NCI-H2196 (cell line): ENCODE measurements around the gene LPIN3.

Experiments
- DNase-seq: peaks from one replicate; lab custom pipeline; 2025; ENCODE audit not compliant: unreplicated experiment; lab: John Stamatoyannopoulos, UW

The LPIN3 gene

DNA sequence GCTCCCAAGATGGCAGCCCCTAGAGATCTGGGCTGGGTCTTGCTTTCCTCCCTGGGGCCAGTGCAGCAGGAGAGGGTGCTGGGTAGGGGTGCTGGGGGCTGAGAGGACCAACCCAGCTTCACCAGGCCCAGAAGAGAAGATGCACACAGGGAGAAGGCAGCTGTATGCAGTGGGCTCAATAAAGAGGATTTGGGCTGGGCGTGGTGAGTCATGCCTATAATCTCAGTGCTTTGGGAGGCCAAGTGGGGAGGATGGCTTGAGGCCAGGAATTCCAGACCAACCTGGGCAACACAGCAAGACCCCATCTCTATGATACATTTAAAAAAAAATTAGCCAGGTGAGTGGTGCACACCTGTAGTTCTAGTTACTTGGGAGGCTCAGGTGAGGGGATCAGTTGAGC is 51.7 kb downstream of the LPIN3 start:
- no peak for DNase-seq

DNA sequence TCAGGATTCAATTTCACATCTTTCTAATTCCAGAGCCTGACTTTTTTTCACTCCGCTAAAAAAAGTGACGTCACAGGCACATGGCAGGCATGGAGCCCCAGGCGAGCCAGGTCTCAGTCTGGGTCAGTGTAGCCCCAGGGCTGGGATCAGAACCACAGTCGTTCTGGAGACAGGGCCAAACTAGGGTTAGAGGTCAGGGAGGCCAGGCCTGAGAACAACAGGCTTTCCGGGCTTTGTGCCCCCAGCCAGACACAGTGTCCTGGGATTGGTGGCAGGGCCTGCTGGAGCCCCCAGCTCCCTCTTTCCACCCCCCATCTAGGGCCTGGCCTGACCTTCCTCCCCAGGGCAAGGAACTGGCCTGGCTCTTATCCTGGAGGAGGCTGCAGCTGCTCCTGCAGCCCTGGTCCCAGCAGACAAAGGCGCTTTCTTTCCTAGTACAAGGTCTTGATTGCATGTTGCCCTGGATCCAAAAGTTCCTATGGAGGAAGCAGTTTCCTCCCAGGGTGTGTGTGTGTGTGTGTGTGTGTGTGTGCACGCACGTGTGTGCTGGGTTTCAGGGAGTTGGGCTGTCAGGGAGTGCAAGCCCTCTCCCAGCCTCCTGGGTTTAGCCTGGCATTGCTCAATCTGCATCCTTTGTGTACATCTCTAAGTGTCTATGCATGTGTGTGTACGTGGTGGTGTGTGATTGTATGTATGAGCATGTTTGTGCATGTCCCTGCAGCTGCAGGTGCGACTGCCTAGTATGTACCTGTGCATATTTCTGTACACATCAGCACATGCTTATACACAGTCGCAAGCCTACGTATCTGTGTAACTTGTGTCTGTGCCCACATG is 52.5 kb downstream of the LPIN3 start:
- no peak for DNase-seq

DNA sequence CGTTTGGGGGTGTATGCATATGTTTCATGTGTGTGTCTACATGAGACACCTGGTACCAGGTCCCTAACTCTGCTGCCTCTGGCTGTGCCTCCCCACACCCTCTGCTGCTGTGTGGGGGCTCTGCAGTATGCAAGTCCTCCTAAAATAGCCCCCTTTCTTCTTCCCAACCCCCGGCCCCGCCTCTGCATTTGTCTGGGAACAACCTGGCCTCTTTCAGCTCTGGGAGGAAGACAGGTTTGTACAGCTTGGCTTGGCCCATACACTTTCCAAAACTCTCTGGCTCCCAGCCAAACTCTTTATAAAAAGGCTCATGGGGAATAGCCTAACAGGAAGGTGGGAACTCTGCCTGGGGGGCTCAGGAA is 53.1 kb downstream of the LPIN3 start:
- no peak for DNase-seq

DNA sequence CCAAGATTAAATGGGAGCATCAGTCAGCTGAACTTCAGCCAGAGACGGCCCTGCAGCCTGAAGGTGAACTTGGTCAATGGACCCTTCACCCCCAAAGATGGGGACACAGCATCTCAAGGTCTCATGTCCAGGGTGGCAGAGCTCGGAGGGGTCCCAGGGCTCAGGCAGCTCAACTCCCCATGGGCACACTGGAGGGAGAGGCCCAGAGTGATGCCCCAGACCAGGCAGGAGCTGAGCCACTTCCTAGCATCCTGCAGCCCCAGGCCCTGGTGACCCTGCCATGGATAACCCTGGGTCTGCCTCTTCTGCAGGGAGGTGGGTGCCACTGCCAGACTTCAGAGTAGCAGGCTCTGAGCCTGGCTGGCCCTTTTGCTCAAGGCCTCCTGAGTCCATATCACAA is 53.5 kb downstream of the LPIN3 start:
- DNase-seq, result no peak

DNA sequence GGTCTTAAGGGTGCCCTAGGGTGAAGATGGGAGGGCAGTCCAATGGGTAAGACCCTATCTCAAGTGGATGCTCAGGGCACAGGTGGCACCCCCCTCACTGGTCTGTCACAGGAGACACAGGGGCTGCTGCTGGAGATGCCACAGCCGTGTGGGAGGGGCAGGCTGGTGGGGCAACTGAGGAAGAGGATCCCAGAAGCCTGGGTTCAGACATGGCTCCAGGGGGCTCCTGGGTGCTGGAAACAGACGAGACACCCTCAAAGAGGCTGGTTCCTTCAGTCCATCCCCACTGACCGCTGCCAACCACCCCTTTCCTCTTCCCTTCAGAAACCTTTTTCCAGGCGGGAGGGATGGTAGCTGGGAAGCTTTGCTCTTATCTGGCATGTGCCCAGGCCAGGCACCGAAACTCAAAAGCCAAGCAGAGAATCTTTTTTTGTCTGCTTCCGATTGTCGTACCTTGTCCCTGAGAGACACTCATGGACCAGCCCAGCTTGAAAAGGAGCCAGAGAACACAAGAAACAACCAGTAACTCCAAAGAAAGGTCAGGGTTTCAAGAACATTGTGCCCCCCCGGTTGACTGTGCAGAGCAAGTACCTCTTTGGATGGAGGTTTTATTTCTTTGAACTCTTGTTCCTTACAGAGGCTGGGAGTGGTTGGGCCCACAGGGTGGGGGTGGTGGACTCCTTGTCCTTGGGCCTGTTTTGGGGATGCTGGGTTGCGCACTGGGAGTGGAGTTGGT is 54.5 kb downstream of the LPIN3 start:
- DNase-seq, result no peak

DNA sequence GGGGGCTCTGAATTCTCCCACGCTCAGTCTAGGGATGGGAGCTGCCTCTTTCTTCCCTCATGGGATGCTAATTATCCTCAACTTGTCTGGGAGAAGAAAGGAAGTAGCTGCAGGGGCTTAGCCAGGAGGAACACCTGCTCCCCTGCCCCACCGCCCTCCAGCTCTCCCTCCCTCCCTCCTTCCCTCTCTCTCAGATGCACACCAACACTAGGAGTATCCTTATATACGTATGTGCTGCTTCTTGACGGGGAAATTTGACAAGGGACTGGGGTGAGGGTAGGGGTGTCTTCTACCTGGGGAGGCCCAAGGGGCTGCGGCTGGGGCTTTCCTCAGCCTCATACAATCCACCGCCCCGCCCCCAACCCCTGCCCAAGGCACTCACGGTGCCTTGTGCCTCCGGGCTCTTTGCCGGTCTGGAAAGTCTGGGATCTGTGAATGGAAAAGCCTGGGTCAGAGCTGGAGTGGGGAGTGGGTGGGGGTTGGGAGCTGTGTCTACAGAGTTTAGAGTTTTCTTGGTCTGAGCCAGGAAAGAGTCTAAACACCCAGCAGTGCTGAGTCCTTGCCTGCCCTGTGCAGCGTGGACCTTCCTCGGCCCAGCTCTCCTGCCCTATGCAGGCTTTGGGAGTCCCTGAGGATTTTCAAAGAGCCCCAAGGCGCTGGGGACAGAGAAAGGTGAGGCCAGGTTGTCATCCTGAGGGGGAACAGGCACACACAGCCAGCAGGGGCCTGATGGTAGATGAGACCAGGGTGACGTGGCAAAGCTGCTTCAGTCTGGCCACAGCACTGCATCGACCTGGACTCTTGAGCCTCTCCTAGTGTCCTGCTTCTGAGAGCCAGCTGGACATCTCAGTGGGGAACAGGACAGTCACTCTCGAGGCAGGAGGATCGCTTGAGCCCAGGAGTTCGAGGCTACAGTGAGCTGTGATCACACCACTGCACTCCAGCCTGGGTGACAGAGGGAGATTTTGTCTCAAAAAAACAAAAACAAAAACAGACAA is 55.3 kb downstream of the LPIN3 start:
- DNase-seq, result no peak

DNA sequence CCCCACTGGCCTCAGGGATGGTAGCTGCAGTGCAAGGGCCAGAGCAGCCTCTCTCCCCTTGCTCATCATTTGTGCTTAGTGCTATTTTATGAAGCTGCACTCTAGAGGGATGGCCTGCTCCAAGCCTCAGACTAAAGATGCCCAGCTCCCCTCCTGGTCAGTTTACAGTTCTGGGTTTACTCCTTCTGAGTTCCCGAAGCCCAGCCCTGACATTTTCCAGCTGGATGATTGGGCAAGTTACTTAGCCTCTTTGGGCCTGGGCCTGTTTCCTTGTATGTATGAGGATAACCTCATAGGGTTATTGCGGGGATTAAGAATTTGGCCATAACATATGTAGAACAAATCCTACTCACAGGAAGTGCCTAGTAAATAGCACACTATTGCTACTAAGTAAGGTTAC is 57.8 kb downstream of the LPIN3 start:
- no peak for DNase-seq

DNA sequence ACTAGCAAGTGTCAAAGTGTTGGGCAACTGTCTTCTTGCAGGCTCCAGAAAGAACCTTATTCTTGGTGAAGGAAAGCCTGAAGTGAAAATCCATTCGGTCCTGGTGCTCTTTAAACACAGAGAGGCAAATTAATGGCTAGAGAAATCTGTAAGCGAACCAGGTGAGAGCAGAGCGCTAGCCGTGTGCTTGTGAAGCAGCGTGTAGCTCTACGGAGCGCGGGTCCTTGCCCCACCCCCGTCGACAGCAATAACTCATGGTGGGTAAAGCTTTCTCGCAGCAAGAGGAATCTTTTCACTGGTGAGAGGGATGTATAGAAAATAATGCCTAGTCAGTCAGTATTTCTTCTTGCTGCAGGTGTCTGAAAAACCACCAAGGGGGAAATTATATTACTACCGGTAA is 63.0 kb downstream of the LPIN3 start:
- no peak for DNase-seq

DNA sequence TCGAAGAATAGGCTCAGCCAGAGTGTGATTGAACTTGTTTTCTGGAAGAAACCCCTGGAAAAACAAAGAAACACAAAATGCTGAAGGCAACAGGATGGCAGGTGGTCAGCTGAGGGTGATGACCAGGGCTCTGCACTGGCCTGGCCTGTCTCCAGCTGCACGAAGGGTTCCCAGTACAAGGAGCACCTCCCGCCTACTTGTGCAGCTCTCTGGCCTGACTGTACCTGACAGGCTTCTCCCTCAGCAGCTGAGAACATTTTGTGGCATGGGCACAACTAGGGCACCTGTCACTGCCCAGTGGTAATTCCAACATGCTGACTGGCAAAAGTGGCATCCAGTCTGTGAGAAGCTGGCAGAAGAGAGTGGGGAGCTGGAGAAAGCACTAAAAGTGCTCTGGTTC is 64.8 kb downstream of the LPIN3 start:
- no peak for DNase-seq

DNA sequence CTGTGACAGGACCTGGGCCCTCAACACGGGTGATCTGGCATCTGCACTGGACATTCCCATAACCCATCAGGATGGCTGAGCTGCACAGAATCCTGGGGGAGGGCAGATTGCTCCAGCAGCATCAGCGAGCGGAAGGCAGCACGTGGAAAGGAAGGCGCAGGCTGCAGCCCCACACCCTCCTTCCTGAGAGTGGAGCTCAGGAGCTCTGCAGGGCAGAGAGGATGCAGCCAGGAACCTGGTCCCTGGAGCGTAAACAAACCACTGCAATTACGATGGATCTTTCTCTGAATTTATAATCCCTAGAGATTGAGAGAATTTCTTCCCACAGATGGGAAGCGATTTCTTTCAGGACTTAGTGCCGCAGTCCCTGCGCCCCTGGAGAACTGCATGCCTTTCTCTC is 65.7 kb downstream of the LPIN3 start:
- no peak for DNase-seq

DNA sequence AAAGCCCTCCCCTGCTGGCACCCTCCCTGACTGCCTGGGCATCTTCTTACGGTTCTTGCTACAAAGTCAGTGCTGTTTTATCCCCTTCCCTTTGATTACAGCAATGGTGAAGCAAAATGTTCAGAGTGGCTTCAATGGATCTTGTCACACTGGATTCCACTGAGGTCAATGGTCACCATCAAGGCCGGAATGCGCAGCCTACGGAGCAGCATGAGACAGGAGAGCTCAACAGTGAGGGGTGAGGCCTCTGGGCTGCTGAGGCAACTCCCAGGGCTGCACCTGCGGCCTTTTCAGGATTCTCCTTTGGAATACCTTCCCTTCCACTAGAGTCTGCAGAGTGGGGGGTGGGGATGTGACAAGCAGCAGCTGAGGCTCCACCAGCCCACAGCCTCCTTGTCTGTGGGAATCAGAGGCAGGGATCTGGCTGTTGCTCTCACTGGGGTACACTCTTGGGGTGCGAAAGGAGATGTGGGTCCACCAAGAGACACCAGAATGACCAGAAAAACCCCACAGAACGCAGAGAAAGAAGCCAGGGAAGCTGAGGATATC is 66.3 kb downstream of the LPIN3 start:
- DNase-seq, result no peak

DNA sequence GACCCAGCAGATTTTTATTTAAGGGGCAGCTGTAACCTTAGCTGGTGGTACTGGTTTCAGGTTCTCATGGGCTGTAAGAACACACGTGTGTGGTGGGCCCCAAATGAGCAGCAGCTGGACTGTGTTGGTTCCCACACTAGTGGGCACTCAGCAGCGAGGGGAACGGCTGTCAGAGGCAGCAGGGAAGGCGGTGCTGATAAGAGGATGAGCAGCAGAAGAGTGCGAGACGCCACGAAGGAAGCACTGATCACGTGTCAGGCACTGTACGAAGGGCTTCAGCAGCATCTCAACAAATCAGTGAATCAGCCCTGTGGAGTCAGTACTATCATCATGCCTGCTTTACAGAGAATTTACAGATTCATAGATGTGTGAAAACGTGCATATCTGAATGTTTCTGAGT is 67.0 kb downstream of the LPIN3 start:
- no peak for DNase-seq

DNA sequence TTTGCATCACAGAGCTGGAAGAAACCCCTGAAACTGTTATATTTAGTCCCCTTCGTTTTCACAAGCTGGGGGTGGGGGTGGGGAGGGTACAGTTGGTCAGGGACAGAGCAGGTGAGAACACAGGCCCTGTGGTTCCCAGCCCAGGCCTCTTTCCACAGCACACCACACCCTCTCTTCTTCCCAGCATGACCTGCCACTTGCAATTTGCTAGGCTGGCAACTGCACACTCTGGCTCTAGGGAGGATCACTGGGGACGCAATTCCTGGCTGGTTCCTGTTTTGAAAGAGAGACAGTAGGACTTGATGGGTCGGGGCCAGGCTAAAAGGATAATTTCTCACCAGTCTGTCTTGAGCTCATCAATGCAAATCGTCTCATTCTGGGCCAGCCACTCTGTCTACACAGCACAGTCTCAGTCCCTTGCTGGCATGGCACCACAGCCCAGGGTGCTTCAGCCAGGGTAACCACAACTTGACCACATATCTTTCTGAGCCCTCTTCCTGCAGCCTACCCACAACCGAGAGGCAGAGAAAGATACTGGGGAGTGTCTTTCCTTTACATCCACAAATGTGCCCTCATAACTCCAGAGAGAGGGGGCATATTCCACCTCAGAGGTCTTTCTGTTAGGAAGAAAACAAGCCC is 67.7 kb downstream of the LPIN3 start:
- DNase-seq, result no peak

DNA sequence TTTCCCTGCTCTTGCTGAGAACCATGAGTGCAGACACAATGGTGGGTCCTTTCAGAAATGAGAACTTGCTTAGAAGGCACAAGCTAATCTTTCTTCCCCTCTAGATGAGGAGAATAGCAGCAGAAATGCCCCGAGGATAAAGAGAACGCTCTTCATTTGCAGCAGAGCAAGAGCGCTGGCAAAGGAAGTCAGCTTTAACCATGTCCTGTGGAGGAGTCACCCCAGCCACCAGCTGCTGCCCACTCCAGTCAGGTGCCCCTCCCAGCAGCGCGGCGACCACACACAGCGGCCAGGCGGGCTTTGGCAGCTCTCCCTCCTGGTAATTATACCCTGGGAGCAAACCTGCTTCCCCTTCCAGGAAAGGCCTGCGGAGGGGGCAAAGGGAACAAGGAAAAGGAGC is 68.4 kb downstream of the LPIN3 start:
- no peak for DNase-seq
